HepG2 (cell line): ENCODE data around the gene ALK. TPM values are rescaled to one million over a fixed set of nuclear protein-coding genes. Genes with fewer than 3 reads are reported as not detected.

ENCODE experiments used
- ATAC-seq: fragments of 200-7000 bp; cut with Tn5 transposase; 3 replicates; pipeline ENCODE4 v1.9.1; 2020; ENCODE audit warnings: mild to moderate bottlenecking, moderate library complexity
- BruUV-seq: library from RNA; stranded (reverse); fragments of 400-500 nt; replicated peaks from 2 replicates; lab custom pipeline; 2021; lab: Mats Ljungman, UMichigan
- CTCF ChIA-PET: fragments of 300-600 bp; formaldehyde crosslinking; extraction: SDS; loops from one replicate; lab custom pipeline; 2021; ENCODE audit warnings: low total read pairs, inconsistent platforms, low intra/inter-chr PET ratio; lab: Yijun Ruan, JAX
- POLR2A ChIA-PET: fragments of 350-600 bp; sonication (Branson Sonifier 250); formaldehyde crosslinking; loops from one replicate; lab custom pipeline; 2020; ENCODE audit warnings: antibody characterized with exemption, inconsistent platforms; lab: Yijun Ruan, JAX
- DNase-seq: peaks from one replicate; pipeline ENCODE4 v3.0.0-alpha.2; 2015; ENCODE audit warnings: low spot score
- FAIRE-seq: peaks from 3 replicates; lab custom pipeline; 2011; peaks lifted over from hg19 to GRCh38; lab: Jason Lieb, UNC
- H2AFZ ChIP-seq: one replicate; pipeline ENCODE4 v1.6.1; 2011; ENCODE audit warnings: low read length, inconsistent platforms
- H3K27ac ChIP-seq: fragments of 300-600 bp; 3 replicates; pipeline ENCODE4 v1.8.0; 2011; ENCODE audit warnings: mixed run types, mild to moderate bottlenecking, mixed read lengths, low read length, inconsistent platforms; ENCODE audit not compliant: insufficient read depth; ENCODE audit errors: extremely low read length
- H3K27me3 ChIP-seq, 2 experiments: fragments of 200-600 bp in 1 of 2; 2 replicates in 1 of 2; 3 replicates in 1 of 2; pipeline versions ENCODE4 v1.6.0 to v1.8.0; 2011; ENCODE audit warnings: low read length in 2 of 2, mild to moderate bottlenecking in 2 of 2, moderate library complexity in 2 of 2, inconsistent platforms in 1 of 2; ENCODE audit not compliant: insufficient read depth in 2 of 2, control insufficient read depth in 1 of 2
- H3K36me3 ChIP-seq, 2 experiments: fragments of 200-600 bp in 1 of 2; replicated peaks in 1 of 2; 2 replicates in 1 of 2; 3 replicates in 1 of 2; pipeline versions ENCODE4 v1.5.1 to v1.8.0; 2011; ENCODE audit warnings: low read length in 2 of 2, inconsistent platforms in 1 of 2; ENCODE audit not compliant: insufficient read depth in 2 of 2, control insufficient read depth in 1 of 2
- H3K4me1 ChIP-seq: 2 replicates; pipeline ENCODE4 v1.5.1; 2012; ENCODE audit warnings: low read length, inconsistent platforms; ENCODE audit not compliant: insufficient read depth
- H3K4me2 ChIP-seq: 2 replicates; pipeline ENCODE4 v1.6.0; 2011; ENCODE audit warnings: low read depth, low read length, inconsistent platforms
- H3K4me3 ChIP-seq, 3 experiments: fragments of 200-600 bp in 1 of 3; sonication (generic), shearing (Covaris generic) in 1 of 3; replicated peaks in 1 of 3; 2 replicates each; pipeline ENCODE4 v1.5.1; 2011 to 2016; ENCODE audit warnings: low read length in 3 of 3, inconsistent platforms in 2 of 3, low read depth in 2 of 3, mild to moderate bottlenecking in 2 of 3, control low read depth in 1 of 3, mixed read lengths in 1 of 3; ENCODE audit not compliant: insufficient read depth in 1 of 3
- H3K79me2 ChIP-seq: one replicate; pipeline ENCODE4 v1.6.1; 2011; ENCODE audit warnings: low read length, inconsistent platforms; ENCODE audit not compliant: insufficient read depth
- H3K9ac ChIP-seq: 2 replicates; pipeline ENCODE4 v1.6.0; 2011; ENCODE audit warnings: mild to moderate bottlenecking, low read depth, low read length, inconsistent platforms; ENCODE audit not compliant: insufficient read depth
- H3K9me3 ChIP-seq: 2 replicates; pipeline ENCODE4 v1.5.1; 2012; ENCODE audit warnings: mild to moderate bottlenecking, low read length
- H4K20me1 ChIP-seq: 2 replicates; pipeline ENCODE4 v1.6.0; 2011; ENCODE audit warnings: inconsistent platforms, mild to moderate bottlenecking, low read length, moderate library complexity; ENCODE audit not compliant: insufficient read depth
- ATRX ChIP-seq: sonication (generic); formaldehyde crosslinking; IDR thresholded peaks from 2 replicates; pipeline ENCODE4 v1.4.0; 2020; ENCODE audit warnings: missing genetic modification reagents, borderline replicate concordance
- CCDC6 ChIP-seq: sonication (generic); formaldehyde crosslinking; IDR thresholded peaks from 2 replicates; pipeline ENCODE4 v1.8.1; 2022; ENCODE audit warnings: mild to moderate bottlenecking, missing genetic modification reagents, moderate library complexity
- ETV6 ChIP-seq: sonication (generic); formaldehyde crosslinking; conservative IDR thresholded peaks from 2 replicates; pipeline ENCODE4 v1.4.0; 2020; ENCODE audit warnings: missing genetic modification reagents
- LCORL ChIP-seq, 2 experiments: fragments of 450-650 bp in 1 of 2; sonication (generic) in 1 of 2; formaldehyde crosslinking in 1 of 2; IDR thresholded peaks; 2 replicates each; pipeline versions ENCODE4 v1.5.0 to v1.6.1; 2017 to 2020; ENCODE audit warnings: antibody characterized with exemption in 1 of 2, missing genetic modification reagents in 1 of 2
- NAIF1 ChIP-seq: sonication (generic); formaldehyde crosslinking; IDR thresholded peaks from 2 replicates; pipeline ENCODE4 v1.5.0; 2020; ENCODE audit warnings: mild to moderate bottlenecking, missing genetic modification reagents, borderline replicate concordance
- RNF2 ChIP-seq: fragments of 450-650 bp; conservative IDR thresholded peaks from 2 replicates; pipeline ENCODE4 v1.6.1; 2016; ENCODE audit warnings: low read depth
- SMYD3 ChIP-seq: sonication (generic); formaldehyde crosslinking; IDR thresholded peaks from 2 replicates; pipeline ENCODE4 v1.8.1; 2023; ENCODE audit warnings: mild to moderate bottlenecking, missing genetic modification reagents
- SNAPC2 ChIP-seq: sonication (generic); formaldehyde crosslinking; IDR thresholded peaks from 2 replicates; pipeline ENCODE4 v1.8.1; 2022; ENCODE audit warnings: mild to moderate bottlenecking, missing genetic modification reagents
- U2AF1 ChIP-seq: fragments of 200-400 bp; formaldehyde crosslinking; optimal IDR thresholded peaks from 2 replicates; pipeline ENCODE3; 2017; ENCODE audit warnings: mild to moderate bottlenecking, low read depth, low read length
- ZNF256 ChIP-seq: sonication (generic); formaldehyde crosslinking; conservative IDR thresholded peaks from 2 replicates; pipeline ENCODE4 v1.4.0; 2020; ENCODE audit warnings: missing genetic modification reagents
- ZNF549 ChIP-seq: sonication (generic); formaldehyde crosslinking; IDR thresholded peaks from 2 replicates; pipeline ENCODE4 v1.5.0; 2020; ENCODE audit warnings: missing genetic modification reagents
- WGBS: methylation state at CpG from one replicate; pipeline ENCODE4 v1.1.6; 2017; ENCODE audit warnings: low lambda C conversion rate; 5-methylcytosine and 5-hydroxymethylcytosine counted together
- in situ Hi-C: cut with HindIII; loops from 2 replicates; pipeline ENCODE4 v1.10.0; 2017; ENCODE audit warnings: low pct_unique_long_range_greater_than_20kb; ENCODE audit not compliant: extremely low pct_ligation_motif_present
- intact Hi-C: fragments of 100-400 bp; cut with micrococcal nuclease; formaldehyde crosslinking; loops from one replicate; pipeline ENCODE4 v1.10.0; 2022; ENCODE audit not compliant: unreplicated experiment
- polyA plus RNA-seq, 8 experiments: library from polyadenylated mRNA; depleted of rRNA in 3 of 8; stranded (reverse) in 7 of 8; unstranded in 1 of 8; fragments of >200 nt; fragmentation: Illumina TruSeq in 4 of 8; extraction: Trizol in 4 of 8; gene quantifications; 2 replicates each; pipeline versions ENCODE4 v1.2.1 to v1.2.3, GENCODE V29; 2011 to 2016; ENCODE audit warnings: low read depth in 4 of 8, missing spikeins in 1 of 8, mixed read lengths in 1 of 8; ENCODE audit not compliant: insufficient read depth in 1 of 8
- total RNA-seq, 5 experiments: library from RNA; depleted of rRNA; stranded (reverse); fragments of >200 nt; fragmentation: Illumina TruSeq; extraction: Trizol; gene quantifications; 2 replicates each; pipeline ENCODE4 v1.2.3, GENCODE V29; 2016; ENCODE audit warnings: low read depth in 1 of 5
- TF ChIP-seq, protein P1 (sequence below): sonication (generic); formaldehyde crosslinking; IDR thresholded peaks from 2 replicates; pipeline ENCODE4 v1.9.0; 2022; ENCODE audit warnings: low read depth, missing genetic modification reagents
- TF ChIP-seq, protein P2 (sequence below): IDR thresholded peaks from 2 replicates; pipeline ENCODE4 v1.6.1; 2016; ENCODE audit warnings: low read depth, control low read depth
- TF ChIP-seq, protein P3 (sequence below): sonication (generic); formaldehyde crosslinking; IDR thresholded peaks from 2 replicates; pipeline ENCODE4 v1.5.0; 2020; ENCODE audit warnings: mild to moderate bottlenecking, missing genetic modification reagents, borderline replicate concordance

ALK gene
- total and polyA plus RNA-seq, 2 of the 13 experiments (the other 11 are each of a cell fraction or from before 2014, with no cell fraction given) = not detected

DNA sequence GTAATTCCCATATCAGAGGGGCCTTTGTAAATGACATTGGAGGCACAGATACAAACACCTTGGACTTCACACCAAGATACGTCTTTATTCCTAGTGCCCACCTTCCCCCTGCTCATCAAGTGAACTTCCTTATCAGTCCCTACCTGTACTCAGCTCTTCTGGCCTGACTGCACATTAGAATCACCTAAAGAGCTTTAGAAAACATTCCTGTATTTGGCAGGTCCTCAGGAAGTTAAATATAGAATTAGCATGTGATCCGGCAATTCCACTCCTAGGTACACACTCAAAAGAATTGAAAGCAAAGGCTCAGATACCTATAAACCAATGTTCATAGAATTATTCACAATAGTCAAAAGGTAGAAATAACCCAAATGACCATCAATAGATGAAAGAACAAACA, 46.6 kb downstream of the ALK start:
- H3K4me1 ChIP-seq = no peaks in the 10 kb centered on the region

More for the DNA sequence above, 46.6 kb downstream of the ALK start:
- no peaks in the 10 kb centered on the region for H4K20me1 ChIP-seq
- H3K79me2 ChIP-seq = no peaks in the 10 kb centered on the region
- no peak for FAIRE-seq
- H3K4me2 ChIP-seq = no peak overlapping the region
- no TSS peak for BruUV-seq
- ATAC-seq = no peak
- POLR2A ChIA-PET = no interaction called here
- H2AFZ ChIP-seq = no peak overlapping the region
- H3K27ac ChIP-seq = no peak overlapping the region
- no peak for DNase-seq
- no peaks in the 10 kb centered on the region for H3K36me3 ChIP-seq
- intact Hi-C loops = no loop called here
- no peaks in the 10 kb centered on the region for H3K27me3 ChIP-seq
- WGBS = 4% methylated on average over 2 of the region's 2 CpGs
- CTCF ChIA-PET = no interaction called here
- H3K4me3 ChIP-seq = no peak overlapping the region
- no peak for TF ChIP-seq CCDC6
- TF ChIP-seq, protein P1, sequence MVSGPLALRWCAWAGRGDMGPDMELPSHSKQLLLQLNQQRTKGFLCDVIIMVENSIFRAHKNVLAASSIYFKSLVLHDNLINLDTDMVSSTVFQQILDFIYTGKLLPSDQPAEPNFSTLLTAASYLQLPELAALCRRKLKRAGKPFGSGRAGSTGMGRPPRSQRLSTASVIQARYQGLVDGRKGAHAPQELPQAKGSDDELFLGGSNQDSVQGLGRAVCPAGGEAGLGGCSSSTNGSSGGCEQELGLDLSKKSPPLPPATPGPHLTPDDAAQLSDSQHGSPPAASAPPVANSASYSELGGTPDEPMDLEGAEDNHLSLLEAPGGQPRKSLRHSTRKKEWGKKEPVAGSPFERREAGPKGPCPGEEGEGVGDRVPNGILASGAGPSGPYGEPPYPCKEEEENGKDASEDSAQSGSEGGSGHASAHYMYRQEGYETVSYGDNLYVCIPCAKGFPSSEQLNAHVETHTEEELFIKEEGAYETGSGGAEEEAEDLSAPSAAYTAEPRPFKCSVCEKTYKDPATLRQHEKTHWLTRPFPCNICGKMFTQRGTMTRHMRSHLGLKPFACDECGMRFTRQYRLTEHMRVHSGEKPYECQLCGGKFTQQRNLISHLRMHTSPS (CRISPR knock-in tag) = no peak
- no peak for TF ChIP-seq RNF2
- TF ChIP-seq, protein P2, sequence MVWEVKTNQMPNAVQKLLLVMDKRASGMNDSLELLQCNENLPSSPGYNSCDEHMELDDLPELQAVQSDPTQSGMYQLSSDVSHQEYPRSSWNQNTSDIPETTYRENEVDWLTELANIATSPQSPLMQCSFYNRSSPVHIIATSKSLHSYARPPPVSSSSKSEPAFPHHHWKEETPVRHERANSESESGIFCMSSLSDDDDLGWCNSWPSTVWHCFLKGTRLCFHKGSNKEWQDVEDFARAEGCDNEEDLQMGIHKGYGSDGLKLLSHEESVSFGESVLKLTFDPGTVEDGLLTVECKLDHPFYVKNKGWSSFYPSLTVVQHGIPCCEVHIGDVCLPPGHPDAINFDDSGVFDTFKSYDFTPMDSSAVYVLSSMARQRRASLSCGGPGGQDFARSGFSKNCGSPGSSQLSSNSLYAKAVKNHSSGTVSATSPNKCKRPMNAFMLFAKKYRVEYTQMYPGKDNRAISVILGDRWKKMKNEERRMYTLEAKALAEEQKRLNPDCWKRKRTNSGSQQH (CRISPR knock-in tag) = no peak
- no peak for TF ChIP-seq LCORL (IDR thresholded peaks at IDR 0.05)
- no peak for TF ChIP-seq LCORL (CRISPR knock-in tag; IDR thresholded peaks at IDR 0.05)
- no peak for TF ChIP-seq NAIF1 (CRISPR knock-in tag)
- TF ChIP-seq U2AF1 = no peak
- no peak for TF ChIP-seq ZNF256 (CRISPR knock-in tag)
- no peak for TF ChIP-seq ETV6 (CRISPR knock-in tag)
- TF ChIP-seq ATRX (CRISPR knock-in tag) = no peak
- TF ChIP-seq, protein P3, sequence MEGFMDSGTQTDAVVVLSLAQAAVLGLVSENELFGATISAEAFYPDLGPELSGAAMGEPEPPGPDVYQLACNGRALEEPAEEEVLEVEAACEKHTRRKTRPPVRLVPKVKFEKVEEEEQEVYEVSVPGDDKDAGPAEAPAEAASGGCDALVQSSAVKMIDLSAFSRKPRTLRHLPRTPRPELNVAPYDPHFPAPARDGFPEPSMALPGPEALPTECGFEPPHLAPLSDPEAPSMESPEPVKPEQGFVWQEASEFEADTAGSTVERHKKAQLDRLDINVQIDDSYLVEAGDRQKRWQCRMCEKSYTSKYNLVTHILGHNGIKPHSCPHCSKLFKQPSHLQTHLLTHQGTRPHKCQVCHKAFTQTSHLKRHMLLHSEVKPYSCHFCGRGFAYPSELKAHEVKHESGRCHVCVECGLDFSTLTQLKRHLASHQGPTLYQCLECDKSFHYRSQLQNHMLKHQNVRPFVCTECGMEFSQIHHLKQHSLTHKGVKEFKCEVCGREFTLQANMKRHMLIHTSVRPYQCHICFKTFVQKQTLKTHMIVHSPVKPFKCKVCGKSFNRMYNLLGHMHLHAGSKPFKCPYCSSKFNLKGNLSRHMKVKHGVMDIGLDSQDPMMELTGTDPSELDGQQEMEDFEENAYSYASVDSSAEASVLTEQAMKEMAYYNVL (CRISPR knock-in tag) = no peak
- TF ChIP-seq SNAPC2 (CRISPR knock-in tag) = no peak
- no peak for TF ChIP-seq ZNF549 (CRISPR knock-in tag)
- TF ChIP-seq SMYD3 = no peak
- in situ Hi-C loops = no loop called here
- peaks cover 8% of the 10 kb centered on the region; the same call in 1 of the 2 replicates for H3K9me3 ChIP-seq
- H3K9ac ChIP-seq = no peak overlapping the region
